NB4 (cell line): ENCODE measurements around the gene NRDC.

Experiments used
- DNase-seq: peaks from one replicate; pipeline ENCODE4 v3.0.0; 2010; ENCODE audit warnings: low read depth
- H3K4me3 ChIP-seq: one replicate; pipeline ENCODE4 v1.5.1; 2011; ENCODE audit warnings: mild to moderate bottlenecking, low read depth, low read length, moderate library complexity
- MYC ChIP-seq: IDR thresholded peaks from 2 replicates; pipeline ENCODE4 v1.6.1; 2011; ENCODE audit warnings: low read depth, low read length
- POLR2A ChIP-seq: IDR thresholded peaks from 2 replicates; pipeline ENCODE4 v1.6.1; 2011; ENCODE audit warnings: mild to moderate bottlenecking; ENCODE audit not compliant: insufficient read length; ENCODE audit errors: extremely low read depth
- TF ChIP-seq, protein P1 (sequence below): IDR thresholded peaks from 2 replicates; pipeline ENCODE4 v1.6.1; 2011; ENCODE audit warnings: low read depth, low read length
- TF ChIP-seq, protein P2 (sequence below): IDR thresholded peaks from one replicate; pipeline ENCODE4 v1.5.1; 2012; ENCODE audit warnings: low read depth, low read length

Gene NRDC

GRCh38 chr1:51870603-51871350 lies 7.8 kb downstream of the NRDC start:
- TF ChIP-seq POLR2A, result no peak
- TF ChIP-seq MYC, result no peak
- TF ChIP-seq, protein P1, sequence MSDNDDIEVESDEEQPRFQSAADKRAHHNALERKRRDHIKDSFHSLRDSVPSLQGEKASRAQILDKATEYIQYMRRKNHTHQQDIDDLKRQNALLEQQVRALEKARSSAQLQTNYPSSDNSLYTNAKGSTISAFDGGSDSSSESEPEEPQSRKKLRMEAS, result no peak
- TF ChIP-seq, protein P2, sequence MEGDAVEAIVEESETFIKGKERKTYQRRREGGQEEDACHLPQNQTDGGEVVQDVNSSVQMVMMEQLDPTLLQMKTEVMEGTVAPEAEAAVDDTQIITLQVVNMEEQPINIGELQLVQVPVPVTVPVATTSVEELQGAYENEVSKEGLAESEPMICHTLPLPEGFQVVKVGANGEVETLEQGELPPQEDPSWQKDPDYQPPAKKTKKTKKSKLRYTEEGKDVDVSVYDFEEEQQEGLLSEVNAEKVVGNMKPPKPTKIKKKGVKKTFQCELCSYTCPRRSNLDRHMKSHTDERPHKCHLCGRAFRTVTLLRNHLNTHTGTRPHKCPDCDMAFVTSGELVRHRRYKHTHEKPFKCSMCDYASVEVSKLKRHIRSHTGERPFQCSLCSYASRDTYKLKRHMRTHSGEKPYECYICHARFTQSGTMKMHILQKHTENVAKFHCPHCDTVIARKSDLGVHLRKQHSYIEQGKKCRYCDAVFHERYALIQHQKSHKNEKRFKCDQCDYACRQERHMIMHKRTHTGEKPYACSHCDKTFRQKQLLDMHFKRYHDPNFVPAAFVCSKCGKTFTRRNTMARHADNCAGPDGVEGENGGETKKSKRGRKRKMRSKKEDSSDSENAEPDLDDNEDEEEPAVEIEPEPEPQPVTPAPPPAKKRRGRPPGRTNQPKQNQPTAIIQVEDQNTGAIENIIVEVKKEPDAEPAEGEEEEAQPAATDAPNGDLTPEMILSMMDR, result no peak
- no peak for DNase-seq
- no peak overlapping the region for H3K4me3 ChIP-seq

DNA sequence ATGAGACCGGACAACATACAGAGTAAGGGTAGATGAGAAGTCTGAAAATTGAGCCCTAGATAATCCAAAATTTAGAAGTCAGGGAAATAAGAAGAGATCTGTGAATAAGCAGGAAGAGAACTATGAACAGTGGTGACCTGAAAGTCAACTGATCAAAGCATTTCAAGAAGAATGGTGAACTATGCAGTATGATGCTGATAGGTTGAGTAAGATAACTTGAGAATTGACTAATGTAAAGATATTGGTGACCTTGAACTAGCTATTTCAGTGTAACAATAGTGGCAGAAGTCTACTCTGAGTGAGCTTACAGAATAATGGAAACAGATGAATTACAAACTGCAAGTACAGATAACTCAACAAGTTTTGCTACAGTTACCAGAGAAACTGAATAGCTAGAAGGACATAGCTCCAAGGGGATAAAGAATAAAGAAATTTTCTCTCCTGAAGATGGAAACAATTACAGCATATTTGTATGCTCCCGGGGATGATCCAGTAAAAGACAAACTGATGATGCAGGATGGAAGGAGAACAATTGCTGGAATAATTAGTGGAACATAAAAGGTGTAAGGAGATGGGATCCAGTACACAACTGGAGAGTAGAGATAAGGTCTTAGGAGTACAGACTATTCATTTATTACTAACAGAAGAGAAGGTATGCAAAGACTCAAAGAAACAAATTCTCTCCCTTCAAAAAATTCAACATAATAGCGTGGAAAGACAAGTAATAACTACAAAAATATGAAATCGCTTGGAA lies 10.9 kb downstream of the NRDC start:
- no peak for DNase-seq
- no peak overlapping the region for H3K4me3 ChIP-seq
- TF ChIP-seq, protein P1, result no peak
- TF ChIP-seq MYC, result no peak
- TF ChIP-seq, protein P2, result no peak
- TF ChIP-seq POLR2A, result no peak

DNA sequence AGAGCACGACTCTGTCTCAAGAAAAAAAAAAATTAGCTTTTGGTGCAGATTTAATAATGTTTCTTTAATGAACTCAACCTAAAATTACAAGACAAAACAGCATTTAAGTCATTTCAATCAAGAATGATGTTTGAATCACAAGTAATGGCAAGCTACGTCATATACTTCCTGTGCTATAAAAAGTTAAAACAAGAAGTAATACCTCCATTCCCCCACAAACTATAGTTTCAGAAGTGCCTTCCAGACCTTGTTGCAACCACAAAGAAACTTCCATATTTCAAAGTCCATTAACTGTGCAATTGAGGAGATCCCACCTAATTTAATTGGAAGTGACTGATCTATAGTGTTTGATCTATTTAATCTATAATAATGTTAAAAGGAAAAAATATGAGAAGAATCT lies 15.1 kb downstream of the NRDC start:
- DNase-seq, result peak; percentile 40
- no peak overlapping the region for H3K4me3 ChIP-seq
- TF ChIP-seq MYC, result no peak
- TF ChIP-seq, protein P1, result no peak
- TF ChIP-seq POLR2A, result no peak
- TF ChIP-seq, protein P2, result no peak

DNA sequence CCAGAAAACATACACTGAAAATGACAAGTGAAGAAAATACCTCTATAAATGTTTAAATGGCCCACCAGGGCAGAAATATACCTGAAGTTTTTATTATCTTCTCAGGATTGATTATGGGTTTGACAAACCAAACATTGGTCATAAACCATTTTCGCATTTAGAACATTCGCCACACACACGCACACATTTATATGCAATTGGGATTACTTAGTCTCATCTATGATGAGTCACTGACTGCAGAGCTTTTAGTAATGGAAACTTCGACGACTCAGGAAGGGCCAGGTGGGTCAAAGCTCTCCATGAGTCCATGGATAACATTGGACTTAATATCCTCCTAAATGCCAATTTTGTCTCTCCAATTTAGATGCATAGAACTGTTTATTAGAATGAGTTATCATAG lies 16.9 kb downstream of the NRDC start:
- DNase-seq, result no peak
- H3K4me3 ChIP-seq, result no peak overlapping the region

DNA sequence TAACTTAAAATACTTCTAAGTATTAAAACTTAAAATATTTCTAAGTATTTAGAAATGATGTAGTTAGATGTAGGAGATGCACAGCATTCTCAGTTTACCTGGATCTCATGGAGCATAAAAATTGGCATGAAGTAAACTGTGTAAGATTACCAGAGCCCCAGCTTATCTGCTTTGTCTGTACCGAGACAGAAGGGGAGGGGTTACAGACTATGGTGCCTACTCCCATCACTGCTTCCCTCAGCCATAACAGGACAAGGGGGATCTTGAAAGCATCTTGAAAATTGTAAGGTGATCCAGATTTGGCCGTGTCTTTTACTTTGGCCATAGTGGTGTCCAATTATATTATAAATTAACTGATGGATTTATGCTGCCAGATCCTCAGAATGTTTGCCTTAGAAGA lies 18.8 kb downstream of the NRDC start:
- TF ChIP-seq, protein P2, result no peak
- TF ChIP-seq POLR2A (no peak), MYC (no peak)
- TF ChIP-seq, protein P1, result no peak
- no peak for DNase-seq
- no peak overlapping the region for H3K4me3 ChIP-seq

More for the DNA sequence above, 16.9 kb downstream of the NRDC start:
- TF ChIP-seq, protein P1, result no peak
- TF ChIP-seq, protein P2, result no peak
- no peak for TF ChIP-seq POLR2A
- no peak for TF ChIP-seq MYC
